ACC112 (cell line): Measurements from ENCODE around the gene CECR2.
"Not testable (repeated sequence)": the region's sequence is repeated elsewhere in the genome, so short reads cannot be mapped to it uniquely, and the experiment has no call there.

Source experiments
- H2AFZ ChIP-seq: fragments of 200-600 bp; sonication (generic); one replicate; pipeline ENCODE4 v1.6.0; 2017; ENCODE audit warnings: antibody characterized with exemption, low read length; ENCODE audit not compliant: unreplicated experiment
- H3K27ac ChIP-seq: fragments of 200-600 bp; sonication (generic); 2 replicates; pipeline ENCODE4 v1.5.1; 2014; ENCODE audit warnings: low read depth, mild to moderate bottlenecking, antibody characterized with exemption, low read length, moderate library complexity
- H3K27me3 ChIP-seq: fragments of 200-600 bp; sonication (generic); 2 replicates; pipeline ENCODE4 v1.6.1; 2014; ENCODE audit warnings: mild to moderate bottlenecking, antibody characterized with exemption, low read length, moderate library complexity, mixed read lengths; ENCODE audit not compliant: insufficient read depth
- H3K36me3 ChIP-seq: fragments of 200-600 bp; sonication (generic); 2 replicates; pipeline ENCODE4 v1.6.1; 2016; ENCODE audit warnings: mild to moderate bottlenecking, antibody characterized with exemption, low read length, moderate library complexity, mixed read lengths; ENCODE audit not compliant: insufficient read depth
- H3K4me1 ChIP-seq: fragments of 200-600 bp; sonication (generic); one replicate; pipeline ENCODE4 v1.6.1; 2016; ENCODE audit warnings: low read length, mixed read lengths; ENCODE audit not compliant: insufficient read depth, unreplicated experiment, control insufficient read depth
- H3K4me3 ChIP-seq: fragments of 200-600 bp; sonication (generic); 2 replicates; pipeline ENCODE4 v1.5.1; 2014; ENCODE audit warnings: mild to moderate bottlenecking, low read depth, low read length
- H3K79me2 ChIP-seq: fragments of 200-600 bp; sonication (generic); one replicate; pipeline ENCODE4 v1.6.0; 2016; ENCODE audit warnings: low read length; ENCODE audit not compliant: control insufficient read depth, unreplicated experiment, insufficient read depth

Gene CECR2

GRCh38 chr22:17508110-17508509, 138.8 kb downstream of the CECR2 start:
- Histone ChIP-seq H3K79me2 (no peaks in the 10 kb centered on the region), H2AFZ (no peak overlapping the region), H3K4me1 (no peaks in the 10 kb centered on the region), H3K36me3 (no peaks in the 10 kb centered on the region), H3K4me3 (no peak overlapping the region), H3K27me3 (no peaks in the 10 kb centered on the region; the same call in 1 of the 2 replicates), H3K27ac (no peak overlapping the region)

- Histone ChIP-seq H3K36me3 (no peaks in the 10 kb centered on the region), H3K4me1 (no peaks in the 10 kb centered on the region), H2AFZ (no peak overlapping the region), H3K27ac (no peak overlapping the region), H3K4me3 (no peak overlapping the region), H3K79me2 (no peaks in the 10 kb centered on the region), H3K27me3 (no peaks in the 10 kb centered on the region; the same call in 1 of the 2 replicates)
These were observed 143.7 kb downstream of the CECR2 start for GRCh38 chr22:17512960-17513359.

GRCh38 chr22:17513612-17514011, 144.4 kb downstream of the CECR2 start:
- H2AFZ ChIP-seq = no peak overlapping the region
- no peaks in the 10 kb centered on the region for H3K36me3 ChIP-seq
- no peak overlapping the region for H3K27ac ChIP-seq
- H3K4me3 ChIP-seq = no peak overlapping the region
- no peaks in the 10 kb centered on the region; the same call in 1 of the 2 replicates for H3K27me3 ChIP-seq
- no peaks in the 10 kb centered on the region for H3K79me2 ChIP-seq
- no peaks in the 10 kb centered on the region for H3K4me1 ChIP-seq

GRCh38 chr22:17514084-17514483, 144.8 kb downstream of the CECR2 start:
- H3K79me2 ChIP-seq = no peaks in the 10 kb centered on the region
- H2AFZ ChIP-seq = no peak overlapping the region
- H3K4me3 ChIP-seq = no peak overlapping the region
- no peaks in the 10 kb centered on the region for H3K36me3 ChIP-seq
- H3K27ac ChIP-seq = no peak overlapping the region
- H3K27me3 ChIP-seq = no peaks in the 10 kb centered on the region; the same call in 1 of the 2 replicates
- no peaks in the 10 kb centered on the region for H3K4me1 ChIP-seq

GRCh38 chr22:17518406-17518805, 149.1 kb downstream of the CECR2 start:
- no peaks in the 10 kb centered on the region for H3K79me2 ChIP-seq
- no peaks in the 10 kb centered on the region for H3K36me3 ChIP-seq
- H3K4me1 ChIP-seq = no peaks in the 10 kb centered on the region
- no peak overlapping the region for H3K27ac ChIP-seq
- H3K27me3 ChIP-seq = no peaks in the 10 kb centered on the region
- H3K4me3 ChIP-seq = no peak overlapping the region
- H2AFZ ChIP-seq = no peak overlapping the region

- H3K36me3 ChIP-seq, H3K4me3 ChIP-seq, H3K4me1 ChIP-seq, H3K27ac ChIP-seq, H3K79me2 ChIP-seq, H2AFZ ChIP-seq, H3K27me3 ChIP-seq: not testable (repeated sequence)
These were observed 152.7 kb downstream of the CECR2 start for GRCh38 chr22:17521971-17522370.

- Histone ChIP-seq H2AFZ (no peak overlapping the region), H3K27ac (no peak overlapping the region), H3K27me3 (no peaks in the 10 kb centered on the region), H3K4me1 (no peaks in the 10 kb centered on the region), H3K4me3 (no peak overlapping the region), H3K36me3 (no peaks in the 10 kb centered on the region), H3K79me2 (no peaks in the 10 kb centered on the region)
These were observed 154.7 kb downstream of the CECR2 start for GRCh38 chr22:17523925-17524324.

- no peaks in the 10 kb centered on the region for H3K4me1 ChIP-seq
- no peaks in the 10 kb centered on the region for H3K27me3 ChIP-seq
- H2AFZ ChIP-seq = no peak overlapping the region
- no peaks in the 10 kb centered on the region for H3K36me3 ChIP-seq
- no peaks in the 10 kb centered on the region for H3K79me2 ChIP-seq
- no peak overlapping the region for H3K4me3 ChIP-seq
- H3K27ac ChIP-seq = no peak overlapping the region
These were observed 167.0 kb downstream of the CECR2 start for GRCh38 chr22:17536269-17536668.

- no peak overlapping the region for H3K4me3 ChIP-seq
- H3K27me3 ChIP-seq = no peaks in the 10 kb centered on the region
- no peak overlapping the region for H2AFZ ChIP-seq
- no peaks in the 10 kb centered on the region for H3K4me1 ChIP-seq
- H3K79me2 ChIP-seq = no peaks in the 10 kb centered on the region
- H3K36me3 ChIP-seq = no peaks in the 10 kb centered on the region
- H3K27ac ChIP-seq = no peak overlapping the region
These were observed 167.9 kb downstream of the CECR2 start for GRCh38 chr22:17537155-17537554.

- H2AFZ ChIP-seq = no peak overlapping the region
- H3K4me3 ChIP-seq = no peak overlapping the region
- no peaks in the 10 kb centered on the region for H3K27me3 ChIP-seq
- no peak overlapping the region for H3K27ac ChIP-seq
- H3K36me3 ChIP-seq = no peaks in the 10 kb centered on the region
- H3K79me2 ChIP-seq = no peaks in the 10 kb centered on the region
- no peaks in the 10 kb centered on the region for H3K4me1 ChIP-seq
These were observed 171.2 kb downstream of the CECR2 start for GRCh38 chr22:17540481-17540880.

GRCh38 chr22:17541476-17541875, 172.2 kb downstream of the CECR2 start:
- Histone ChIP-seq H3K27ac (no peak overlapping the region), H3K36me3 (no peaks in the 10 kb centered on the region), H3K79me2 (no peaks in the 10 kb centered on the region), H2AFZ (no peak overlapping the region), H3K4me3 (no peak overlapping the region), H3K27me3 (no peaks in the 10 kb centered on the region), H3K4me1 (no peaks in the 10 kb centered on the region)
